GM12878 (cell line): ENCODE data around the gene RAB12.

Experiments used
- EP300 ChIP-seq, 2 experiments: fragments of 150-350 bp in 1 of 2; IDR thresholded peaks; 2 replicates each; pipeline ENCODE4 v1.6.1; 2011 to 2012; ENCODE audit warnings: low read depth in 2 of 2, low read length in 2 of 2, borderline replicate concordance in 1 of 2, improper control_type of control experiment in 1 of 2, inconsistent platforms in 1 of 2; ENCODE audit not compliant: control insufficient read depth in 1 of 2
- REST ChIP-seq: IDR thresholded peaks from 2 replicates; pipeline ENCODE4 v1.6.1; 2012; ENCODE audit warnings: mild to moderate bottlenecking, low read depth, low read length

GRCh38 chr18:8562070-8562469, 47.2 kb upstream of the RAB12 start:
- TF ChIP-seq EP300 (IDR thresholded peaks at IDR 0.05; ENCODE audit: borderline replicate concordance in 1 of 2, control insufficient read depth in 1 of 2, low read depth in 2 of 2, low read length in 2 of 2) (no peak), REST (no peak)
